ENCODE measurements around the gene PPP1R13B. TPM values are rescaled to one million over a fixed set of nuclear protein-coding genes. Genes with fewer than 3 reads are reported as not detected.

Gene PPP1R13B
- total RNA-seq, 1 donor from 2014 or later, result 13.1 TPM

DNA sequence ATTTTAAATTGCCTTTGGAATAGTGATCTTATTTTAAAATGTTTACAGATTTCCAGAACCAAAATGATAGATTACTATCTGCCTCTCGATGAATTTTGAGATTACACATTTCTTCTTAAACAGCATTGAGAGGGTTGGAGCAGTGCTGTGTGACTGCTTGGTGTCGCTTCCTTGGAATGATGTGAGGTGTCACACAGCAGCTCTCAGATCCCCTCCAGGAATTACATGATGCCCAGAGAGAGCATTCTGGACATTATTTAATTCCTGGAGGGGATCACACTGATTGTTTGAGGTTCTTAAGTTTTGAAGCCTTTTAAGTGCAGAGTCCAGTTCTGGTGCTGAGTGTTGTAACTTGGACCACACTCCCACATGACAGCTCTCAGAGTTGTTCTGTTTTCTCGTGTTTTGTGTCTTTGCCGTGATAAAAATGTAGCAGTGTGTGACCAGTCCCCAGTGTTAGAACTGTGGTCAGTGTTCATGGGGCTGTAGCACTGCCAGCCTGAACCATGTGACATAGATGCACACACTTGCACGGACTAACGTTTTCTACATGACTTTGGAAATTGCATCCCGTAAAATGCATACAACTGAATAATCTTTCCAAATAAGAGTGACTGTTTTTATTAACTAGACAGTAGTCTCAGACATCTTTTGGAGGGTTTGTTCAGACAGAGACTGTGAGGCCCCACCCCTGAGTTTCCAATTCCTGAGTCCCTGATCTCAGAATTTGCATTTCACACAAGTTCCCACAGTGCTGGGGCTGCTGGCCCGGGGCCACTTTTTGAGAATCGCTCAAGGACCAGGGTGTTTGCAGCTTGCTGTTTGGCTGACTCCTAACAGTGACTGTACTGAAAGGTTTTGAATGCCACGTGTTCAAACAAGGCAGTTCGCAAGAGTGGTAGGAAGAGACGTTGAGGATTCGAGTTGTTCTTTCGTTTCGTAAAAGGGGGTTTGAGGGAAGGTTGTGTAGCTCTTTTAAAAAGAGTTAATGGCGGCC lies 158.2 kb downstream of the PPP1R13B start:
- intact Hi-C loops (cut with micrococcal nuclease), result no loop called here

DNA sequence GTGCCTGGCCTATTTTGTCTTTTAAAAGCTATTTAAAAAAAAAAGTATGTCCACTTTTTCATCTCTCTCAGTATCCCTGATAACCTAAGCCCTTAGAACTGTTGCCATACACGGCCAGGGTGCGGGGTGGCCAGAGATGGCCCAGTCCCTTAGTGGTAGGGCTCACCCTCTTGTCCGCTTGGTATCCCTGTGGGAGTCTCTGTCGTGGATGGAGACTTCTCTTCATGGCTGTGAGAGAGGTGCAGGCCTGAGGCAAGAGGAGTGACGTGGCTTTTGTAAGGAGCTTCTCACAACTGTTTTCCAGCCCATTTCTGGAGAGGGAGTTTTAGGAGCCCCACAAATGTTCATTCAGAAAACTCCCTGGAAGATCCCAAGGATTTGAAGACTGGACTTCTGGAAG lies 158.9 kb downstream of the PPP1R13B start:
- intact Hi-C loops (cut with micrococcal nuclease), result no loop called here

DNA sequence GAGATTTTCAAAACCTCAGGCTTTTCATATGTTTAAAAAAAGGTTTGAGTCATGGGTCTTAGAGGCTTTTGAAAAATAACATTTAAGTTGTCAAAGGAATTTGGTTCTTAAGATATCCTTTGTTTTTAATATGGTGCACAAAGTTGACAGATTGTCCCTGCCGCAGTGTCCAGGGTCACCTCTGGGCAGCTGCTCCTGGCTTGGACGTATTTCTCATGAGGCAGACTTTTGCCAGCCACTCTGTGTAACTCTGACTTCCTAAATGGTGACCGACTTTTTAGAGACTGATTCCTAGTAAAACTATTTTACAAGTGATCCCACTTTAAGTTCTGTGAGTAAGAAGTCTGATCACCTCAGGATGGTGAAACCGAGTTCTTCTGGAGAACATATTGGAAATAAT lies 159.7 kb downstream of the PPP1R13B start:
- intact Hi-C loops (cut with micrococcal nuclease), result no loop called here

DNA sequence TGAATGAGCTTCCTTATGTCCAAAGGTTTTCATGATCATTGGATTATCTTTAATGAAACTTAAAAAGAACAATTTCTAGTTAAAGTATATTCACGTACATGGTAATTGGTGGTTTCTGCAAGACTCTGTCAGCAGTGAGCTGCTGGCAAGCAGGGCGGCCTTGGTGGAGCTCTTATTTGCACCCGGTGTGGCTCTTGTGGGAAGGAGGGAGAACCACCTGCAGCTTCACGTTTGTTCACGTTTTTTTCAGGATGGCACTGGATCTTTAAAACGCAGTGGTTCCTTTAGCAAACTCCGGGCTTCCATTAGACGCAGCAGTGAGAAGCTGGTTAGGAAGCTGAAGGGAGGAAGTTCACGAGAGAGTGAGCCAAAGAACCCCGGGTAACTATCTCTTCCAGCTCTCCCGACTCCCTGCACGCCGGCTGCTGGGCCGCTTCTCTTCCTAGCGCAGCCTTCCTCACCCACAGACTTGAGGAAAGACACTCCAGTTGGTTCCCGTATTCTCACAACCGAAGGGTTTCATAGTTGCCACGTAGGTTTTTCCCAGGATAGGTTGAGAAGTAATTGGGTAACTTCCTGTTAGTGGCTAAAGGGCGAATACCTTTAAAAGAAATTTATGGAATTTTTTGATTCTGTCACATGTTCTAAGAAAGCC lies 160.4 kb downstream of the PPP1R13B start:
- intact Hi-C loops (cut with micrococcal nuclease), result no loop called here

DNA sequence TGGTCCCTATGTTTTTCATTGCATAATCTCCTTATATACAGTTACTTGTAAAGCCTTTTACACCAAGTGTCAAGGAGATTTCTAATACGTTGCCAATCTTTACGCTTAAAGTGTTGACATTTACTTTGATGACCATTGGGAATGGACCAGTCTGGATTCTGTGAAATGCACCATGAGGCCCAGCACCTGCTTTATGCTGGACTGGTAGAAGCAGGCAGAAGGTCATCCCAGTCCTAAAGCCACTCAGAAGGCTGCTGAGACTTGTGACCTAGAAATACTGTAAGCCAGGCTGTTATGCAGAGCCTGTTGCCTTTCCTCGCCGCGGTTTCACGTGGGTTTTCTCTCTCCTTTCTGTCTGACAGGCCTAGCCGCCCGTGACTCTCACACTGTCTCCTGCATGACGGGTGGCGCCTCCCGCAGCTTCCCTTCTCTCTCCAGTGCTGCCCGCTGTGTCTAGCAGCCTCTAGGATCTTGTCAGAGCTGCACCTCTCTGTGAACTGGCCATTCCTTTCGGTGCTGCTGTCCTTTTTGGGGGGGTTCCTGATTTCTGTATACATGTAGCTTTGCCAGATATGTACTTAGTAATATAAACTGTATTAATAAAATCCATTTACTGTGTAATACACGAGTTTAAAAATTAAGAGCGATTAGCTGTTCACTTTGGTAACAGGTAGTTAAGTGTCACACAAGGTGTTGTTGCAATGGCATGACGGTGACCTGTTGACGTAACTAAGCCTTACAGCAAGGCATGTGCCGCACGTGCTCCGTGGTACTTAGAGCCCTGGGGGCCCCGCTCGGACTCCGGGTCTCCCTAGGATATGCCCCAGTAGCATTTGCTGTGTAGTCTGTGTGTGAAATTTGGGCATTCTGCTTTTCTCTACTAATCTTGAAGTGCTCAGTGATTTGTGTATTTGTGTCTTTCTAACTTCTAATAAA lies 161.8 kb downstream of the PPP1R13B start:
- intact Hi-C loops (cut with micrococcal nuclease), result no loop called here

DNA sequence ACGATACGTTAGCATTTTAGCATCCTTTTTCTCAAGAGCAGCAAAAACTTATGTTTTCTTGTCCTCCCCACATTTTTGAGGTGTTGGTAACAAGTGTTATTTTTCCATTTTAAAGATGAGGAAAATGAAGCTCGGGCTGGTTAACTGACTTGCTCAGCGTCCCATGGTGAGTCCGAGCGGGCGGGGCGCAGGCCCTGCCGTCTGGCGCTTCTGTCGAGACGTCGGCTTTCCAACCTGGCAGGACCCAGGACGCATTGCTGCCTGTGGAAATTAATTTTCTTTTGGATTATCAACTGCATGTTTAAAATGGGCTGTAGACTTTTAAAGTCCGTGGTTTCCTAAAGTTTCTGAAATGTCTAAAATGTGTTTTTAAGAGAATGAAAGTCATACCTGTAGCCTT lies 162.5 kb downstream of the PPP1R13B start:
- intact Hi-C loops (cut with micrococcal nuclease), result no loop called here

DNA sequence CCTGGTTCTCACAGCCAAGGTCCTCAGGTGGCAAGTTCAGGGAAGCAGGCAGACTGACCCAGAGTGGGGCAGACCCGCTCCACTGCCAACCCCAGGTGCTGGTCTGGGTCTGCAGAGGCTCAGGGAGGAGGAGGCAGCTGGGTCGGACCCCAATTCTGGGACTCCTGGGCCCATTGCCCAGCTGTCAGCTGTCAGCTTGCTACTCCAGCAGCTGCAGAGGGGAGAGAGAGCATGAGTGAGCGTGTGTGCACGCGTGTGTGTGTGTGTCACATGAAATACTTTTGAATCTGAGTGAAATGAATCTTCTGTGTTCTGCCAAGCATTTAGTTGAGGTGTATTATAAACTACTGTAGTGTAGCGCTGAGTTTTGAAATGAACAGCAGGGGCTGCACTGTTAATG lies 162.9 kb downstream of the PPP1R13B start:
- intact Hi-C loops (cut with micrococcal nuclease), result no loop called here

Other genes with a start within 250 kb of the PPP1R13B start
- gene KLC1, start 218.4 kb downstream of the PPP1R13B start, total RNA-seq, result 150 and 155 TPM in 2 replicates
- 36.1 and 39.6 TPM in 2 replicates for gene XRCC3, start 132.1 kb downstream of the PPP1R13B start, total RNA-seq
- gene ZFYVE21, start 131.8 kb downstream of the PPP1R13B start, total RNA-seq, result 17.2 and 17.4 TPM in 2 replicates
- gene TDRD9, start 80.9 kb upstream of the PPP1R13B start, total RNA-seq, result not detected in 2 replicates
- gene RD3L, start 95.0 kb upstream of the PPP1R13B start, total RNA-seq, result not detected in 2 replicates
- not detected in 2 replicates for gene ASPG, start 238.1 kb upstream of the PPP1R13B start, total RNA-seq

All from T-helper 1 cell treated with Interleukin-12 subunit alpha and Interleukin-12 subunit beta and Interleukin-4 antibody, amounts not matched to agents 30 ng/mL and 1 ng/mL, for 36 hours (primary cell).